Muscle layer of duodenum (tissue), 2 donors: Measurements from ENCODE around the gene COL25A1.
"Not testable (repeated sequence)": the region's sequence is repeated elsewhere in the genome, so short reads cannot be mapped to it uniquely, and the experiment has no call there.

ENCODE experiments used
- H3K27ac ChIP-seq: one replicate; pipeline ENCODE4 v1.7.0; 2013; ENCODE audit warnings: mild to moderate bottlenecking, low read length
- H3K27me3 ChIP-seq: one replicate; pipeline ENCODE4 v1.7.0; 2013; ENCODE audit warnings: low read depth, mild to moderate bottlenecking, control low read depth, low read length
- H3K36me3 ChIP-seq, 2 donors: one replicate each; pipeline ENCODE4 v1.7.0; 2013; ENCODE audit warnings: low read length in 2 of 2, control low read depth in 1 of 2, mild to moderate bottlenecking in 1 of 2; ENCODE audit not compliant: insufficient read depth in 2 of 2, control insufficient read depth in 1 of 2
- H3K4me1 ChIP-seq, 2 donors: one replicate each; pipeline ENCODE4 v1.7.0; 2013; ENCODE audit warnings: low read length in 2 of 2, mild to moderate bottlenecking in 2 of 2, control low read depth in 1 of 2, moderate library complexity in 1 of 2; ENCODE audit not compliant: insufficient read depth in 2 of 2, control insufficient read depth in 1 of 2
- H3K4me3 ChIP-seq, 2 donors: one replicate each; pipeline ENCODE4 v1.7.0; 2013; ENCODE audit warnings: low read length in 2 of 2, low read depth in 1 of 2, mild to moderate bottlenecking in 1 of 2
- H3K9me3 ChIP-seq, 2 donors: one replicate each; pipeline ENCODE4 v1.7.0; 2013; ENCODE audit warnings: low read length in 2 of 2, control low read depth in 1 of 2, mild to moderate bottlenecking in 1 of 2; ENCODE audit not compliant: control insufficient read depth in 1 of 2
- donor health status: healthy.

Gene COL25A1

DNA sequence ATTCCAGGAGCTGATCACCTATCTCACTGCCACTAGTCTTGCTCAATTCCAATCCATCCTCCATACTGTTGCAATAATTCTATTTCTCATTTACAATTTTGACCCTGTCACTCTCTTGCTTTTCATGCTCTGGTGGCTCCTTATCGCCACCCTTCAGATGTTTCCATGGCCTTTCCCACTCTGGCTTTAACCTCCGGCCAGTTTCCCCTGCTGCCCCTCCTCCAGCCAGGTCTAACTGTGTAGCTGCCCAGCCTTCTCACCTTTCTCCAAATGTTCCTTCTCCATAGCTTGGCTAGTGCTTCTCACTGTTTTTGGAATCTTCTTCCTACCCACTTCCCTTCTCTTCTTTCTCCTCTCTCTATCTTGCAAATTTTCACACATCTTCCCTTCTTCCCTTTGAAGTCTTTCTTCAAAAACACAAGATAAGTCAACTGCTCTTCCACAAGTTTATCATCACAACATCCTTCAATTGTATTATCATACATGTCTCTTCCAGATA is 153.8 kb downstream of the COL25A1 start:
- no peaks in the 10 kb centered on the region for H3K36me3 ChIP-seq
- H3K9me3 ChIP-seq, result no peaks in the 10 kb centered on the region
- H3K4me3 ChIP-seq, result no peak overlapping the region
- H3K27ac ChIP-seq, result no peak overlapping the region
- H3K4me1 ChIP-seq, result no peaks in the 10 kb centered on the region
- H3K27me3 ChIP-seq, result no peaks in the 10 kb centered on the region

DNA sequence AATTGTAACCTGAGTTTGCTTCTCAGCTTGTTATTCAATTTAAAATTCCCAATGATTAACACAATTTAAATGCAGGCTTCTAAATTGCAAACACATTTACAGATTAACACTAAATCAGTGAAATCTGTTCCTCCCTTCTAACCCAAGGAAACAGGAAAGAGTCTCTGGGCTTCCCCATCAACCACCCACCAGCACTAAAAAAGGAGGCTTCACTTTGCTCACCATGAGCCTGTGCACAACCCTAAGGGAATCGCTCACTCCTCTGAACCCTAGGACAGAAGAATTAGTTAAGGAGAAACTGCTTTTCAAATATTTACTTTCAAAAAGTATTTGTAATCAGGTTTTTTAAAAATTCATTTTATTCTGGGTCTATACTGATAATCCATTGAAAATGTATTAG is 155.3 kb downstream of the COL25A1 start:
- Histone ChIP-seq H3K27me3 (no peaks in the 10 kb centered on the region), H3K36me3 (no peaks in the 10 kb centered on the region), H3K4me1 (no peaks in the 10 kb centered on the region), H3K27ac (no peak overlapping the region), H3K4me3 (no peak overlapping the region), H3K9me3 (no peaks in the 10 kb centered on the region)

DNA sequence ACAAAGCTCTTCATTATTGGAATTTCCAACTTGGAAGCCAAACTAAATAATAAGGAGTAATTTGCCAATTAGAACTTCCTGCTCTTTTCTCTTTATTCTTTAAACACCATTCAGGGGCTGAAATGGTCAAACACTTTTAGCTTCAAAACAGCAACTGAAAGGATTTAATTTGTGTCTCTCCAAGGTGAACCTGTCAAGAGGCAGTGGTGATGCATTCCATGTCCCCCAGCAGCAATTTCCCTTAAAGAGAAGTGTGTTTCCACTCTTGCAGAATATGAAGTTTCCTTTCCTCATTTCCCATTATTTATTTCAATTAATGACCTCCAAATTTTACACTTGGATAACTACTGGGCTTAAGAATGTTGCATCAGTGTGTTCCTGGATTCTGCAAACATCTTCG is 156.0 kb downstream of the COL25A1 start:
- Histone ChIP-seq H3K9me3 (no peaks in the 10 kb centered on the region), H3K4me3 (no peak overlapping the region), H3K27me3 (no peaks in the 10 kb centered on the region), H3K27ac (no peak overlapping the region), H3K36me3 (no peaks in the 10 kb centered on the region), H3K4me1 (no peaks in the 10 kb centered on the region)

GRCh38 chr4:109138125-109138524 is 164.3 kb downstream of the COL25A1 start:
- not testable (repeated sequence) for H3K4me1 ChIP-seq, H3K4me3 ChIP-seq, H3K36me3 ChIP-seq, H3K27me3 ChIP-seq, H3K9me3 ChIP-seq, H3K27ac ChIP-seq

DNA sequence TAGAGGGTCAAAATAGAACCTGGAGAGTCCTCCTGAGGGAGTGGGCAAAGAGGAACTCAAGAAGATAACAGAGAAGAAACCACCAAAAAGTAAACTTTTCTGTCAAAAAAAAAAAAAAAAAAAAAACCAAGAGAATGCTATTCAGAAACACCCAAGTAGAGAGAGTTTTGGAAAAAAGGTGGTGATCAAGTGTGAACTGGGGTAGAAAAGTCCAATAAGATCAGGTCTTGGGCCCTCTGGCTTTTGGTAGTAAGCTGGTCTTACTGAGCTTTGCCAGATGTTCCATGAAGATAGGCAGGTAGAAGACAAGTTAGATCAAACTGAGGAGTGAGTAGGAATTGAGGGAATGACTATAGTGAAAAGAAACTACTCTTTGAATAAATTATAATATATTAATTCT is 167.5 kb downstream of the COL25A1 start:
- Histone ChIP-seq H3K4me1 (no peaks in the 10 kb centered on the region), H3K27me3 (no peaks in the 10 kb centered on the region)

DNA sequence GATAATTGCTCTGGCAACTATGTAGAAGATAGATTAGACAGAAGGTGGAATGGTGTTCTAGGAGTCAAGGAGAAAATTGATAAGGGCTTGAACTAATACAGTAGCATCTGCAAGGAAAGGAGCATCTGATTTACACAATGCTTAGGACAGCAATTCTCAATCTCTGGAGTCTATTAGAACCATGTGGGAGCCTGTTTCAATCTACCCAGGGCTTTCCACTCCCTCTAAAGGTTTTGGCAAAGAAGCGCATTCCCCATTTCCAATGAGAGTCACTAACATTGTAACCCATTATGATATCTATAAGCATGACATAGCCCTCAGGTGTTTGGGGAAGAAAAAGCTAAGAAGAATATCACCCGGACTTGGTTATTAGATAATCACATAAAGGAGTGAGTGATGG is 168.2 kb downstream of the COL25A1 start:
- Histone ChIP-seq H3K4me3 (no peak overlapping the region), H3K27ac (no peak overlapping the region), H3K36me3 (no peaks in the 10 kb centered on the region), H3K4me1 (no peaks in the 10 kb centered on the region), H3K27me3 (no peaks in the 10 kb centered on the region), H3K9me3 (no peaks in the 10 kb centered on the region)

More for the DNA sequence above, 167.5 kb downstream of the COL25A1 start:
- Histone ChIP-seq H3K27ac (no peak overlapping the region), H3K4me3 (no peak overlapping the region), H3K36me3 (no peaks in the 10 kb centered on the region), H3K9me3 (no peaks in the 10 kb centered on the region)

- no peaks in the 10 kb centered on the region for H3K36me3 ChIP-seq
- no peak overlapping the region for H3K4me3 ChIP-seq
- no peaks in the 10 kb centered on the region for H3K9me3 ChIP-seq
- H3K27ac ChIP-seq, result no peak overlapping the region
- no peaks in the 10 kb centered on the region for H3K4me1 ChIP-seq
- H3K27me3 ChIP-seq, result no peaks in the 10 kb centered on the region
Observed at GRCh38 chr4:109131559-109131958, 170.9 kb downstream of the COL25A1 start.

DNA sequence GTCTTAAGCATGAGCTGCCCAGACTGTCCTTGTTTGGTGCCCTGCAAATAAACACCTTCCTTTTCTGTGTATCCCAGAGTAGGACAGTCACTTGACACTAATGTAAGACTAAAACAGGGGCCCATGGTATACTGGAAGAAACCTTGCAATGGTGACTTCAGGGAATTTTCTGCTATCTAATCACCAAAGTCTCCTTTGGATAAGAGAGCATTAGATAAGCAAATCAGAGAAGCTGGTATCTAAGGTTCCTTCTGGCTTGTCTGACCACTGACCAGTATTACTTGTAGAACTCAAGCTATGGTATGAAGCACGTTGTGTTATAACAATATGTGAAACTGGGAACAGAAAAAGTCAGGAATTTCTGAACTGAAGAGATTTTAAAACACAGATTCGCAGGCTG is 173.9 kb downstream of the COL25A1 start:
- no peaks in the 10 kb centered on the region for H3K9me3 ChIP-seq
- H3K27ac ChIP-seq, result no peak overlapping the region
- H3K4me3 ChIP-seq, result no peak overlapping the region
- H3K27me3 ChIP-seq, result no peaks in the 10 kb centered on the region
- no peaks in the 10 kb centered on the region for H3K36me3 ChIP-seq
- H3K4me1 ChIP-seq, result no peaks in the 10 kb centered on the region

DNA sequence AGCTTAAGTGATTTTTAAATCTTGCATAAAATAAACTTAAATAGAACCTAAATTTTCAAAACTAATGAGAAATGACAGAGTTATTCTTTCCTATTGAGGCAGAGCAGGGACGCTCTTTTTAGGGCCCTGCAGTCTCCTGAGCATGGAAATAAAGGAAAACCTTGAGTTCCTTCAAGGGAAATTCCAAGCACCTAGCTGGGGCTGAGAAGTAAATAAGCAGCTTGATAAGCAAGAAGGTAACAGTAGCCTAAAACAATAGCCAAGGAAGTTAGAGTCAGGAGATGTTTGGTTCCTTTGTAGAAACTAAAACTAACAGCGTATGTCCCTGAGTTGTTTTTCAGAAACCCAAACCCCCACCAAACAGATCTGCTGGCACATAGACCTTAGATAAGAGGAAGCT is 174.6 kb downstream of the COL25A1 start:
- Histone ChIP-seq H3K27me3 (no peaks in the 10 kb centered on the region), H3K9me3 (no peaks in the 10 kb centered on the region), H3K27ac (no peak overlapping the region), H3K4me3 (no peak overlapping the region), H3K4me1 (no peaks in the 10 kb centered on the region), H3K36me3 (no peaks in the 10 kb centered on the region)

DNA sequence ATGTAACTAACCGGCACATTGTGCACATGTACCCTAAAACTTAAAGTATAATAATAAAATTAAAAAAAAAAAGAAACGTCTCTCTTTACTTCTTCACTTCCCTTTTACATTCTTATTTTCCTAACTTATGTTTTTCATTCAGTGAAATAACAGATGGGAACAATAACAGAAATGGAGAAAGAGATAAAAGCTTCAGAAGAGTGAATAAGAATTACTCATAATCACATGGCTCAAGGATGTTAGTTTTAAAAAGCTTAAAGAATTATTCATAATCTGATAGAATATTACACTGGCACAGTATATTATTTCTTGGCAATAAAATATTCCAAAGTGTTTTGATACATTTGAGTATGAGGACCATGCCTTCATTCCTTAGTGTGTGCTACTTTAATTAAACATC is 175.6 kb downstream of the COL25A1 start:
- Histone ChIP-seq H3K36me3 (no peaks in the 10 kb centered on the region), H3K27ac (no peak overlapping the region), H3K9me3 (no peaks in the 10 kb centered on the region), H3K4me3 (no peak overlapping the region), H3K4me1 (no peaks in the 10 kb centered on the region), H3K27me3 (no peaks in the 10 kb centered on the region)

- no peak overlapping the region for H3K27ac ChIP-seq
- no peaks in the 10 kb centered on the region for H3K36me3 ChIP-seq
- H3K9me3 ChIP-seq, result no peaks in the 10 kb centered on the region
- no peaks in the 10 kb centered on the region for H3K27me3 ChIP-seq
- no peak overlapping the region for H3K4me3 ChIP-seq
- H3K4me1 ChIP-seq, result no peaks in the 10 kb centered on the region
Observed at GRCh38 chr4:109125084-109125483, 177.4 kb downstream of the COL25A1 start.

- Histone ChIP-seq H3K36me3 (no peaks in the 10 kb centered on the region), H3K27ac (no peak overlapping the region), H3K27me3 (no peaks in the 10 kb centered on the region), H3K4me1 (no peaks in the 10 kb centered on the region), H3K4me3 (no peak overlapping the region), H3K9me3 (no peaks in the 10 kb centered on the region)
Observed at GRCh38 chr4:109123951-109124350, 178.5 kb downstream of the COL25A1 start.
